ENCODE results near the gene POU4F1.

Gene POU4F1

DNA sequence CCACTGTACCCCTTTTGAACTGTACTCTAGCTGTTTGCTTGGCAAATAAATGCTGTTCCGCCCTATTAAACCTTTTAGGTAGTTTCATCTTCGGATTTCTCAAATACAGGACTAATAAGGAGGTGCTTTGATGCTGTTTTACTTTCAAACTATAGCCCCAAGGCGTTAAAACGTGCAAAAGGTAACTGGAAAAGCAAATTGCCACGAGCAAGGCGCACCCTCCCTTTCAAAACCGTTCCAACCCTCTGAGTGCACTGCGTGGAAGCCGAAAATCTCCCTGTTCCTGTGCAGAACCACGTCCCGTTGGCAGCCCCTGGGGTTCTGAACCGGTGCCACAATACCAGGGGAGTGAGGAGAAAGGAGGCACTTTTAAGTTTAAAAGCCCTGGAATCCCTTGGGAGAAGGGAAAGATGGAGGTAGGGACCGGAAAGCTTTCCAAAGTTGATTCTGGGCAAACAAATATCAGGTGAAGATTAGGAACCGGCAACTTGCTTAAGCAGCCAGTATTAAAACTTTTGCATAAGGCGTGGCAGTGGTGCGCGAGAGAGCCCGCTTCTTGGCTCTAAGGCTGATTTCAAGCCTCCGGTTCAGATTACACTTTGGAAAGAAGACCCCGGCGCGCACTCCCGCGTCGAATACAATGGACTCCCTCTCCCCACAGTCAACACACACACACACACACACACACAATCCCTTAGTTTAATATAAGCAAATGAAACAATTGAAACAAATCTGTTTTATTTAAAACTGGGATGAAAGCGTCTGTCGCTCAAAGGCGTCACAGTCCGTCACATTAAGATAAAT is 9.5 kb downstream of the POU4F1 start:
- DNase-seq (ENCODE audit: low read depth in 1 of 2, low spot score in 1 of 2) = no peak

DNA sequence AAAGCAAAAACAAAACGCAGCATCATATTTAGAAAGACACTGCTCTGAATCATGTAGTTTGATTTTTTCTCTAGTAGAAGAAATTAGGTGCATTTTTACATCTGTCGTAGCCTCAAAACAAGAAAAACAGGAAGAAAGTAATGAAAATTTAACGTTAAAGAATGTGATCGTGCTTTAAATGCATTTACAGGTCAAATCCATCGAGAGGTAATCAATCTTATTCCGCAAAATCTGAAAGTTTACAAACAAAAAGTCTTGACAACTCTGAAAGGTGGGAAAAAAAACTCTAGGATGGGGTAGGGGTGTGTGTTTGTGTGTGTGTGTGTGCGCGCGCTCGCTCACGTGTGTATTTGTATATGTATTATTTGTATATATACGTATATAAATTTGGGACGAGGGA is 10.2 kb downstream of the POU4F1 start:
- DNase-seq (ENCODE audit: low read depth in 1 of 2, low spot score in 1 of 2) = no peak

DNA sequence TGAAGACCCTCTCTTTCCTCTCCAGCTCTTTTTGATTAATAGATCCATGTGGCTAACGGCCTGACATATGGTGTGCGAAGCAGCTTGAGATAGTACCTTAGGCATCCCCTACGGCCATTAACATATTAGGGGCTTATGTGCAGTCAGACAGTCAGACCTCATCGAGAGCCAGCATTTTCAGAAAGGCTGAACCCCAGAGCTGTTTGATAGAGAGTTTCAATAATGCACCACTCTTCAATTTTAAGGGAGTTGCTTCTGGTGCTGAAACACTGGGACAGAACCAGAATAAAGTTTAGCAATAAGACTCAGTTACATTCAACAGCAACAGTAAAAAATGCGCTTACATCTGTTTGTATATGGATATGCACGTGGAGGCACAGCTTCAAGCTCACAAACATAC is 10.8 kb downstream of the POU4F1 start:
- DNase-seq (ENCODE audit: low read depth in 1 of 2, low spot score in 1 of 2) = no peak

- no peak for DNase-seq (ENCODE audit: low read depth in 1 of 2, low spot score in 1 of 2)
These were observed 14.1 kb downstream of the POU4F1 start for GRCh38 chr13:78589206-78589605.

DNA sequence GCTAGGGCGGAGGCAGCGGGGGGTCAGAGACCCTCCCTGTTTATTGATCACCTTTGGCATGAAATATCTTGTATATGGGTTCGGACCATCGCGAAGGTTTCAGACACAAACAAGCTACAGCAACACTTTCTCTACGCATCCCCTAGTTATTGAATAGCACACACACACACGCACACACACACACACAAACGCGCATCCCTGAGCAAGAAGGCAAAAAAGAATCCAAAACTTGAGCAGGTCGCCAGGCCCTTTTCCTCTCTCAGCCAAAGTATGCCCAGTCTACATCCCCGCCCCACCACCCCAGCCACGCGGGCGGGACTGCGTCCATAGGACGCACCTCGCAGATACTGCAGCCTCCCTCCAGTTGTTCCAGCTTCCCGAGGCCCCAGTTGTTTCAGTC is 16.0 kb downstream of the POU4F1 start:
- no peak for DNase-seq (ENCODE audit: low read depth in 1 of 2, low spot score in 1 of 2)

- no peak for DNase-seq (ENCODE audit: low read depth in 1 of 2, low spot score in 1 of 2)
These were observed 16.6 kb downstream of the POU4F1 start for GRCh38 chr13:78586706-78587105.

DNA sequence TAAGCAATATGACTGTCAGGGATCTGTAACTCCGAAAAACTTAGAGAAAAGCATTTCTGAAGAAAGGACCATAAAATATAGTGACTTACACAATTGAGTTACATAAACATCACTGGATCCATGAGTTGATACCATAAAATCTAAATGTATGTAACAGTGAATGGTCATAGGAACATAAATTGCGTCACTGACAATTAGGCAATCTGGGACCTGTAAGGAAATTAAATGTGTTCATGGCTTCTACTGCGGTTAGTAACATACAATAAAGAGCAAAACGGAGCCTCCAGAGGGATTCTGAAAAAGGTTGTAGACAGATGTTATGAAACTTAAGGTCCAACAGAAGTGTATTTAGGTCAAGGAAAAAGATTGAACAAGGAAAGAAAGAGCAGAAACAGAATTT is 27.1 kb downstream of the POU4F1 start:
- DNase-seq (ENCODE audit: low read depth in 1 of 2, low spot score in 1 of 2) = no peak

DNA sequence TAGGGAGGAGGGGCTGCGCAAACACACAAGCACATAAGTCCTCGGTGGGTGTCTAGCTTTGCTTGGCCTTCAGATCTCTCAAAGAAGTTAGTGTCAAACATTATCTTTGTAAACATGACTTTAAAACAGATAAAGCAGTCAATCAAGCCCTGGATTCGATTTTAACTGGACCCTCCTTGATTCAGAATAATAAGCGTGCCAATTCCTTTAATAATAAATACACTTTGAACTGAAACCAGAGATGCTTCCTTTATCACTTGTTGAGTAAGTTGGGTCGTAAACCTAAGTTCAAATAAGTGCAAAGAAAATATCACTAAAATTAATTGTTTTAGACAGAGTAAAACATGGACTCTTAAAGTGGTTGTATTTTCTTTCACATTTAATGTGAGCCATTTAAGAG is 30.9 kb downstream of the POU4F1 start:
- no peak for DNase-seq (ENCODE audit: low read depth in 1 of 2, low spot score in 1 of 2)

DNA sequence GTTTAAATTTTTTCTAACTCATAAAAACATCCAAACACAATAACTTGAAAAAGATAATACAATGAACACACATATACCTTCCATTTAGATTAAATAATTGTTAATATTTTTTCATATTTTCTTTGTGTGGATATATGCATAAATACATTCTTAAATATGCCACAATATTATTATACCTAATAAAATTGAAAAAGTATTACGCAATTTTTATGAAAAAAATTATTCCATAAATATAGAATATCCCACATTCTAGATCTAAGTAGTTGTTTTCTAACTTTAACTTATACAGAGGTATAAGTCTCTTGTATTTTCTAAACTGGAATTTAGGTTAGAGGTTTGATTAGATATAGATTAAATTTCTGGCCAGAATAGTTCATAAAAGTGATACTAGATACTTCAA is 34.3 kb downstream of the POU4F1 start:
- no peak for DNase-seq (ENCODE audit: low read depth in 1 of 2, low spot score in 1 of 2)

DNA sequence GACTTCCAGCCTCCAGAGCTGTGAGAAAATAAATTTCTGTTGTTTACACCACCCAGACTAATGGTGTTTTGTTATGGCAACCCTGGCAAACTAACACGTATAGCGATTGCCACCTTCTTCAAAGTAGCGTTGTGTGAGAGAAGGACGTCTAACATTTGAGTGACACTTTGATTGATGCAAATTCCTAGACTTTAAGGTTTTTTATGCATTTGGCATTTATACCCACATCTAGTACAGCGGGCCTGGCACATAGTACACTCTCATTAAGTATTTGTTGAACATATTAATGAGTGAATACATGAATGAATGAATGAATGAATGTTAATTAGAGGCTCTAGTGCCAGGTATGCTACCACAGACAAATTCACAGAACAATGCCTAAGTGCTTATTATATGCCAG is 36.7 kb downstream of the POU4F1 start:
- no peak for DNase-seq (ENCODE audit: low read depth in 1 of 2, low spot score in 1 of 2)

DNA sequence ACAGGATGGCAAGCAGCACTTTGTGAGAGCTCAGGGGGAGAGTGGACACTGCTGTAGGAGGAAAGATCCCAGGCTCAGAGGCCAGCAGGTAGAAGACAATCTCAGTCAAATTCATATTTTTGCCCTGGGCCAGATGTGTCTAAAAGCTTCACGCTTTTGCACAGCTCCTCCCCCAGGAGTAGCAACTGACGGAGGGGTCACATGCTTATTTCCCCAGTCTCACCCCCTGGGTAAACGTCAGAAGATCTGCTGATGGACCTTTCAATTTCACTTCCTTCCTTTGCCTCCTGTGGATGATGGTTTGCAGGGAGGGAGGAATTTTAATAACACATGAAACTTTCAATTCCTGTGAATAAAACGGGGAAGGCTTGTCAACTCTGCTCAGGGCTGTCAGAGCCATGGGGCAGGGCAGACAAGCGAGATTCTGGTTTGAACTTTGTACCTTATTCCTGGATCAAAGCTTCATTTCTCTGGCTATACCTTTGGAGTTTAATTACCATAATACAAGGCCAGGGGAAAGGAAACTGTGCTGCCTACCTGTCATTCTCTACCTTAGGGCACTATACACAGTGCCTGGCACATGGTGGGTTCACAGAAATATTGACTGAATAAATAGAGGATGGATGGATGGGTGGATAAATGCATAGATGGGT is 41.0 kb downstream of the POU4F1 start:
- DNase-seq (ENCODE audit: low read depth in 1 of 2, low spot score in 1 of 2) = no peak
